GM21367 (cell line): ENCODE results near the gene NTF3.

ENCODE experiments used
- ATAC-seq: cut with Tn5 transposase; IDR thresholded peaks from one replicate; pipeline ENCODE4 v1.9.1; 2021; ENCODE audit not compliant: unreplicated experiment

Gene NTF3

GRCh38 chr12:5485454-5485853, 53.5 kb downstream of the NTF3 start:
- no peak for ATAC-seq

GRCh38 chr12:5487076-5487475, 55.2 kb downstream of the NTF3 start:
- no peak for ATAC-seq

GRCh38 chr12:5487948-5488625, 56.2 kb downstream of the NTF3 start:
- ATAC-seq = no peak

- no peak for ATAC-seq
These were observed 56.7 kb downstream of the NTF3 start for GRCh38 chr12:5488626-5488955.

- no peak for ATAC-seq
These were observed 57.1 kb downstream of the NTF3 start for GRCh38 chr12:5489017-5489416.

- no peak for ATAC-seq
These were observed 58.0 kb downstream of the NTF3 start for GRCh38 chr12:5489760-5490406.

- no peak for ATAC-seq
These were observed 60.7 kb downstream of the NTF3 start for GRCh38 chr12:5492562-5492961.

GRCh38 chr12:5493018-5493417, 61.1 kb downstream of the NTF3 start:
- ATAC-seq = no peak

GRCh38 chr12:5494343-5494742, 62.4 kb downstream of the NTF3 start:
- no peak for ATAC-seq

- no peak for ATAC-seq
These were observed 65.6 kb downstream of the NTF3 start for GRCh38 chr12:5497329-5498053.

- no peak for ATAC-seq
These were observed 66.2 kb downstream of the NTF3 start for GRCh38 chr12:5498076-5498475.

- no peak for ATAC-seq
These were observed 66.9 kb downstream of the NTF3 start for GRCh38 chr12:5498806-5499205.

- ATAC-seq = no peak
These were observed 67.8 kb downstream of the NTF3 start for GRCh38 chr12:5499566-5500330.

- ATAC-seq = no peak
These were observed 68.4 kb downstream of the NTF3 start for GRCh38 chr12:5500331-5500659.

- ATAC-seq = no peak
These were observed 71.9 kb downstream of the NTF3 start for GRCh38 chr12:5503774-5504173.

GRCh38 chr12:5505116-5505515, 73.2 kb downstream of the NTF3 start:
- no peak for ATAC-seq

- ATAC-seq = no peak
These were observed 73.8 kb downstream of the NTF3 start for GRCh38 chr12:5505751-5506150.

GRCh38 chr12:5506295-5506694, 74.4 kb downstream of the NTF3 start:
- no peak for ATAC-seq

- no peak for ATAC-seq
These were observed 74.9 kb downstream of the NTF3 start for GRCh38 chr12:5506821-5507231.

GRCh38 chr12:5507401-5507935, 75.6 kb downstream of the NTF3 start:
- ATAC-seq = no peak

GRCh38 chr12:5507944-5508343, 76.0 kb downstream of the NTF3 start:
- ATAC-seq = no peak
